ENCODE data around the gene FRMD8. TPM values are rescaled to one million over a fixed set of nuclear protein-coding genes. Genes with fewer than 3 reads are reported as not detected.
A peak's percentile ranks its signal among the peaks of the same experiment; 100 is the strongest.

The FRMD8 gene
- total and polyA plus RNA-seq, 9 of the 15 experiments (the other 6 are each of a cell fraction or from before 2014, with no cell fraction given), result 4.5 to 54.5 (median 15.8) TPM

DNA sequence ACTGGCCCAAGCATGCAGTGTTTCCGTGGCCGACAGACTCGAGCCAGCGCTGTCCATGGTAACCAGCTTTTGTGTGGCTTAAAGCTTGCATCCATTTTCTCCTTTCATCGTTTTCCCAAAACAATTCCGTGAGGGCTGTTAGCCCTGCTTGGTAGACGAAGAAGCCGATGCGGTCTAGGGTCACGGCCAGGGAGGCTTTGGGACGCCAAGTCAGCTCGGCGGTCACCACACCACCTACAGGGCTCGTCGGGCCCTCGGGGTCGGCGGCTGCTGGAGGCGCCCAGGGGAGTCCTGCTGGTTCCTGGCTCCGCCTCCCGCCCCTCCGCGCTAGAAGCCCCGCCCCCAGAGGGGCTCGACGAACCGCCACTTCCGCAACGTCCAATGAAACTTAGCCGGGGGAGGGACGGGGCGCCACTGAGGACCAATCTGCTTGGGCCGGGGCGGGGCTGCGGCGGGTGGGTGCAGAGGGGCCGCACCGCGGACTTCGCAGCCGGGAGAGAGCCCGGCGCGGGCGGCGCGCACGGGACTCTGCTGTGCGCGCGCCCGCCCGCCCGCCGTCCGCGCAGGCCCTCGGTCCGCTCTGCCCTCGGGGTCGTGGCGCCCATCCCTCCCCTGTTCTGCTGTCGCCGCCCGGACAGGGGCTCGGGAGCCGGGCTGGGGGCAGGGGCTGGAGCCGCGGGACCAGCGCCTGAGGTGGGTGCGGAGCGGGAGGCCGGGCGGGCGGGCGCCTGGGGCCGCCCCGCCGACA, 32.0 kb upstream of the FRMD8 start, which contains the start of gene TIGD3 (continued):
- TF ChIP-seq, protein P1, sequence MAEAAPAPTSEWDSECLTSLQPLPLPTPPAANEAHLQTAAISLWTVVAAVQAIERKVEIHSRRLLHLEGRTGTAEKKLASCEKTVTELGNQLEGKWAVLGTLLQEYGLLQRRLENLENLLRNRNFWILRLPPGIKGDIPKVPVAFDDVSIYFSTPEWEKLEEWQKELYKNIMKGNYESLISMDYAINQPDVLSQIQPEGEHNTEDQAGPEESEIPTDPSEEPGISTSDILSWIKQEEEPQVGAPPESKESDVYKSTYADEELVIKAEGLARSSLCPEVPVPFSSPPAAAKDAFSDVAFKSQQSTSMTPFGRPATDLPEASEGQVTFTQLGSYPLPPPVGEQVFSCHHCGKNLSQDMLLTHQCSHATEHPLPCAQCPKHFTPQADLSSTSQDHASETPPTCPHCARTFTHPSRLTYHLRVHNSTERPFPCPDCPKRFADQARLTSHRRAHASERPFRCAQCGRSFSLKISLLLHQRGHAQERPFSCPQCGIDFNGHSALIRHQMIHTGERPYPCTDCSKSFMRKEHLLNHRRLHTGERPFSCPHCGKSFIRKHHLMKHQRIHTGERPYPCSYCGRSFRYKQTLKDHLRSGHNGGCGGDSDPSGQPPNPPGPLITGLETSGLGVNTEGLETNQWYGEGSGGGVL (CRISPR knock-in tag; IDR thresholded peaks at IDR 0.05), result no peak
- TF ChIP-seq CBFA2T3 (IDR thresholded peaks at IDR 0.05) (no peak), NR2C2 (CRISPR knock-in tag; IDR thresholded peaks at IDR 0.05) (peak; percentile 25; the same call in 1 of the 2 replicates), NR2C2 (tag; IDR thresholded peaks at IDR 0.05) (no peak), DPF2 (IDR thresholded peaks at IDR 0.05) (no peak), MEIS2 (IDR thresholded peaks at IDR 0.05; ENCODE audit: partially characterized antibody) (no peak), TAF9B (IDR thresholded peaks at IDR 0.05; ENCODE audit: partially characterized antibody) (no peak), RFX5 (IDR thresholded peaks at IDR 0.05; ENCODE audit: low read depth, low read length) (no peak), BMI1 (IDR thresholded peaks at IDR 0.05; ENCODE audit: low read length) (no peak), ZEB2 (IDR thresholded peaks at IDR 0.05) (no peak), ESRRA (IDR thresholded peaks at IDR 0.05; ENCODE audit: borderline replicate concordance, low read depth) (no peak), TOE1 (IDR thresholded peaks at IDR 0.05; ENCODE audit: borderline replicate concordance) (no peak), TOE1 (CRISPR knock-in tag; IDR thresholded peaks at IDR 0.05; ENCODE audit: borderline replicate concordance, low read depth) (no peak), ZNF445 (CRISPR knock-in tag; IDR thresholded peaks at IDR 0.05; ENCODE audit: low read depth) (no peak), HNRNPUL1 (IDR thresholded peaks at IDR 0.05; ENCODE audit: low read length) (no peak), TAL1 (IDR thresholded peaks at IDR 0.05) (no peak)
- TF ChIP-seq, protein P2, sequence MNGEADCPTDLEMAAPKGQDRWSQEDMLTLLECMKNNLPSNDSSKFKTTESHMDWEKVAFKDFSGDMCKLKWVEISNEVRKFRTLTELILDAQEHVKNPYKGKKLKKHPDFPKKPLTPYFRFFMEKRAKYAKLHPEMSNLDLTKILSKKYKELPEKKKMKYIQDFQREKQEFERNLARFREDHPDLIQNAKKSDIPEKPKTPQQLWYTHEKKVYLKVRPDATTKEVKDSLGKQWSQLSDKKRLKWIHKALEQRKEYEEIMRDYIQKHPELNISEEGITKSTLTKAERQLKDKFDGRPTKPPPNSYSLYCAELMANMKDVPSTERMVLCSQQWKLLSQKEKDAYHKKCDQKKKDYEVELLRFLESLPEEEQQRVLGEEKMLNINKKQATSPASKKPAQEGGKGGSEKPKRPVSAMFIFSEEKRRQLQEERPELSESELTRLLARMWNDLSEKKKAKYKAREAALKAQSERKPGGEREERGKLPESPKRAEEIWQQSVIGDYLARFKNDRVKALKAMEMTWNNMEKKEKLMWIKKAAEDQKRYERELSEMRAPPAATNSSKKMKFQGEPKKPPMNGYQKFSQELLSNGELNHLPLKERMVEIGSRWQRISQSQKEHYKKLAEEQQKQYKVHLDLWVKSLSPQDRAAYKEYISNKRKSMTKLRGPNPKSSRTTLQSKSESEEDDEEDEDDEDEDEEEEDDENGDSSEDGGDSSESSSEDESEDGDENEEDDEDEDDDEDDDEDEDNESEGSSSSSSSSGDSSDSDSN (IDR thresholded peaks at IDR 0.05; ENCODE audit: borderline replicate concordance in 1 of 2, low read depth in 2 of 2, low read length in 2 of 2), result 0 out of 4 replicates have a peak, but pooled peaks of 1 of the 2 experiments have one; percentile 24
- TF ChIP-seq, protein P3, sequence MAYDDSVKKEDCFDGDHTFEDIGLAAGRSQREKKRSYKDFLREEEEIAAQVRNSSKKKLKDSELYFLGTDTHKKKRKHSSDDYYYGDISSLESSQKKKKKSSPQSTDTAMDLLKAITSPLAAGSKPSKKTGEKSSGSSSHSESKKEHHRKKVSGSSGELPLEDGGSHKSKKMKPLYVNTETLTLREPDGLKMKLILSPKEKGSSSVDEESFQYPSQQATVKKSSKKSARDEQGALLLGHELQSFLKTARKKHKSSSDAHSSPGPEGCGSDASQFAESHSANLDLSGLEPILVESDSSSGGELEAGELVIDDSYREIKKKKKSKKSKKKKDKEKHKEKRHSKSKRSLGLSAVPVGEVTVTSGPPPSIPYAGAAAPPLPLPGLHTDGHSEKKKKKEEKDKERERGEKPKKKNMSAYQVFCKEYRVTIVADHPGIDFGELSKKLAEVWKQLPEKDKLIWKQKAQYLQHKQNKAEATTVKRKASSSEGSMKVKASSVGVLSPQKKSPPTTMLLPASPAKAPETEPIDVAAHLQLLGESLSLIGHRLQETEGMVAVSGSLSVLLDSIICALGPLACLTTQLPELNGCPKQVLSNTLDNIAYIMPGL (CRISPR knock-in tag; IDR thresholded peaks at IDR 0.05), result 0 out of 2 replicates have a peak, but pooled peaks have one; percentile 7
- TF ChIP-seq, protein P4, sequence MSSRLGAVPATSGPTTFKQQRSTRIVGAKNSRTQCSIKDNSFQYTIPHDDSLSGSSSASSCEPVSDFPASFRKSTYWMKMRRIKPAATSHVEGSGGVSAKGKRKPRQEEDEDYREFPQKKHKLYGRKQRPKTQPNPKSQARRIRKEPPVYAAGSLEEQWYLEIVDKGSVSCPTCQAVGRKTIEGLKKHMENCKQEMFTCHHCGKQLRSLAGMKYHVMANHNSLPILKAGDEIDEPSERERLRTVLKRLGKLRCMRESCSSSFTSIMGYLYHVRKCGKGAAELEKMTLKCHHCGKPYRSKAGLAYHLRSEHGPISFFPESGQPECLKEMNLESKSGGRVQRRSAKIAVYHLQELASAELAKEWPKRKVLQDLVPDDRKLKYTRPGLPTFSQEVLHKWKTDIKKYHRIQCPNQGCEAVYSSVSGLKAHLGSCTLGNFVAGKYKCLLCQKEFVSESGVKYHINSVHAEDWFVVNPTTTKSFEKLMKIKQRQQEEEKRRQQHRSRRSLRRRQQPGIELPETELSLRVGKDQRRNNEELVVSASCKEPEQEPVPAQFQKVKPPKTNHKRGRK (tag; IDR thresholded peaks at IDR 0.05), result no peak
- TF ChIP-seq, protein P5, sequence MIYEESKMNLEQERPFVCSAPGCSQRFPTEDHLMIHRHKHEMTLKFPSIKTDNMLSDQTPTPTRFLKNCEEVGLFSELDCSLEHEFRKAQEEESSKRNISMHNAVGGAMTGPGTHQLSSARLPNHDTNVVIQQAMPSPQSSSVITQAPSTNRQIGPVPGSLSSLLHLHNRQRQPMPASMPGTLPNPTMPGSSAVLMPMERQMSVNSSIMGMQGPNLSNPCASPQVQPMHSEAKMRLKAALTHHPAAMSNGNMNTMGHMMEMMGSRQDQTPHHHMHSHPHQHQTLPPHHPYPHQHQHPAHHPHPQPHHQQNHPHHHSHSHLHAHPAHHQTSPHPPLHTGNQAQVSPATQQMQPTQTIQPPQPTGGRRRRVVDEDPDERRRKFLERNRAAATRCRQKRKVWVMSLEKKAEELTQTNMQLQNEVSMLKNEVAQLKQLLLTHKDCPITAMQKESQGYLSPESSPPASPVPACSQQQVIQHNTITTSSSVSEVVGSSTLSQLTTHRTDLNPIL (CRISPR knock-in tag; IDR thresholded peaks at IDR 0.05), result no peak

Measured in K562 (cell line).